Lung microvascular endothelial cell (primary cell): Measurements from ENCODE around the gene PEA15. TPM values are rescaled to one million over a fixed set of nuclear protein-coding genes. Genes with fewer than 3 reads are reported as not detected.

Source experiments
- total RNA-seq: library from RNA; depleted of rRNA; stranded (reverse); fragments of >200 nt; gene quantifications from 2 replicates; pipeline ENCODE4 v1.2.1, GENCODE V29; 2014

PEA15 gene
- total RNA-seq, 1 donor from 2014 or later = 60.7 TPM

Other genes starting within 250 kb of the PEA15 start
- 2.2 and 3.4 TPM in 2 replicates for gene PIGM, start 173.4 kb upstream of the PEA15 start, total RNA-seq
- gene KCNJ10, start 135.2 kb upstream of the PEA15 start, total RNA-seq = not detected in 2 replicates
- gene KCNJ9, start 123.8 kb upstream of the PEA15 start, total RNA-seq = not detected in 2 replicates
- 4.6 and 10.3 TPM in 2 replicates for gene IGSF8, start 106.8 kb upstream of the PEA15 start, total RNA-seq
- not detected in 2 replicates for gene ATP1A2, start 89.6 kb upstream of the PEA15 start, total RNA-seq
- gene ATP1A4, start 53.8 kb upstream of the PEA15 start, total RNA-seq = not detected in 2 replicates
- not detected in 2 replicates for gene CASQ1, start 14.8 kb upstream of the PEA15 start, total RNA-seq
- gene DCAF8, start 57.2 kb downstream of the PEA15 start, total RNA-seq = 46.6 and 51.6 TPM in 2 replicates
- gene PEX19, start 79.7 kb downstream of the PEA15 start, total RNA-seq = 20.3 and 28.4 TPM in 2 replicates
- gene COPA, start 137.9 kb downstream of the PEA15 start, total RNA-seq = 206 and 209 TPM in 2 replicates
- 42.1 and 57.3 TPM in 2 replicates for gene NCSTN, start 138.0 kb downstream of the PEA15 start, total RNA-seq
- not detected in 2 replicates for gene NHLH1, start 161.7 kb downstream of the PEA15 start, total RNA-seq
- not detected in 2 replicates for gene VANGL2, start 195.2 kb downstream of the PEA15 start, total RNA-seq